Measurements from ENCODE around the gene GLYR1.
"Not testable (repeated sequence)": the region's sequence is repeated elsewhere in the genome, so short reads cannot be mapped to it uniquely, and the experiment has no call there.

DNA sequence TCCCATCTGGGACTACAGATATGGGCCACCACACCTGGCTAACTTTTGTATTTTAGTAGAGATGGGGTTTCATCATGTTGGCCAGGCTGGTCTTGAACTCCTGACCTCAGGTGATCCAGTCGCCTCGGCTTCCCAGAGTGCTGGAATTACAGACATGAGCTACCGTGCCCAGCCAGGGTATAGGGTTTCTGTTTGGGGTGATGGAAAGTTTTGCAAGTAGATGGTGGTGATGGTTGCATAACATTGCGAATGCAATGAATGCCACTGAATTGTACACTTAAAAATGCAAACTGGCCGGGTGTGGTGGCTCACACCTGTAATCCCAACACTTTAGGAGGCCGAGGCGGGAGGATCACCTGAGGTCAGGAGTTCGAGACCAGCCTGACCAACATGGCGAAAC lies 49.7 kb upstream of the GLYR1 start:
- TF ChIP-seq POLR2A (IDR thresholded peaks at IDR 0.05; ENCODE audit: low read length); GATA1 (IDR thresholded peaks at IDR 0.05; ENCODE audit: low read depth, low read length): not testable (repeated sequence)

Measured in erythroblast (primary cell).